Activated B cell treated with CpG ODN at 0.5 μM for 24 hours (primary cell): ENCODE data around the gene CD68. TPM values are rescaled to one million over a fixed set of nuclear protein-coding genes. Genes with fewer than 3 reads are reported as not detected.

Experiments used
- ATAC-seq: fragments of 200-7000 bp; cut with Tn5 transposase; one replicate; pipeline ENCODE4 v1.10.0; 2021; ENCODE audit warnings: low read depth, mild to moderate bottlenecking, moderate library complexity
- CTCF ChIA-PET: fragments of 350-600 bp; sonication (Branson Sonifier 250); formaldehyde crosslinking; loops from one replicate; lab custom pipeline; 2021; ENCODE audit warnings: antibody characterized with exemption; lab: Charles Lee
- POLR2A ChIA-PET: fragments of 350-600 bp; sonication (Branson Sonifier 250); formaldehyde crosslinking; loops from one replicate; lab custom pipeline; 2021; ENCODE audit warnings: antibody characterized with exemption; lab: Charles Lee
- DNase-seq: peaks from one replicate; pipeline ENCODE4 v3.0.0; 2022
- H3K27ac Mint-ChIP-seq: one replicate; pipeline ENCODE4 v1.8.0; 2020; ENCODE audit warnings: mixed read lengths
- H3K27me3 Mint-ChIP-seq: one replicate; pipeline ENCODE4 v1.8.0; 2021; ENCODE audit warnings: mixed read lengths
- H3K36me3 Mint-ChIP-seq: one replicate; pipeline ENCODE4 v1.8.0; 2021; ENCODE audit warnings: low read depth, mixed read lengths
- H3K4me1 Mint-ChIP-seq: one replicate; pipeline ENCODE4 v1.8.0; 2021; ENCODE audit warnings: mixed read lengths
- H3K4me3 Mint-ChIP-seq: one replicate; pipeline ENCODE4 v1.8.0; 2020; ENCODE audit warnings: mild to moderate bottlenecking, mixed read lengths
- H3K9me3 Mint-ChIP-seq: one replicate; pipeline ENCODE4 v1.8.0; 2020; ENCODE audit warnings: mixed read lengths
- CTCF ChIP-seq: fragments of 200-600 bp; IDR thresholded peaks from one replicate; pipeline ENCODE4 v1.8.0; 2022; ENCODE audit warnings: antibody characterized with exemption, mild to moderate bottlenecking
- intact Hi-C: fragments of 100-400 bp; cut with micrococcal nuclease; formaldehyde crosslinking; loops from one replicate; pipeline ENCODE4 v1.15.1; 2024
- total RNA-seq: library from RNA; stranded (reverse); gene quantifications from 2 replicates; pipeline ENCODE4 v1.2.3, GENCODE V29; 2022

CD68 gene
- total RNA-seq, 1 donor from 2014 or later: 7.2 TPM

- no peaks in the 10 kb centered on the region for H3K9me3 Mint-ChIP-seq
- TF ChIP-seq CTCF: no peak
- ATAC-seq (no peak), DNase-seq (no peak)
- H3K4me3 Mint-ChIP-seq: peak overlapping the region; percentile 19
- CTCF ChIA-PET: interaction anchor here (0.9 to 1.4 kb wide), 2 partner anchors 10 to 13 kb away, joined by 3 to 11 read pairs; no protein-coding TSS in a partner anchor
- POLR2A ChIA-PET: interaction anchor here (0.6 to 3.9 kb wide), 5 partner anchors 11 to 136 kb away, joined by 3 to 56 read pairs (median 12); partner anchors contain the start of genes MPDU1, POLR2A and SENP3
- intact Hi-C loops: no loop called here
- H3K27ac Mint-ChIP-seq: peak overlapping the region; percentile 90
- H3K4me1 Mint-ChIP-seq: peaks cover 62% of the 10 kb centered on the region
- H3K27me3 Mint-ChIP-seq: no peaks in the 10 kb centered on the region
- H3K36me3 Mint-ChIP-seq: peaks cover 9% of the 10 kb centered on the region
Measured at GRCh38 chr17:7550344-7550743, 29.1 kb upstream of the CD68 start.

DNA sequence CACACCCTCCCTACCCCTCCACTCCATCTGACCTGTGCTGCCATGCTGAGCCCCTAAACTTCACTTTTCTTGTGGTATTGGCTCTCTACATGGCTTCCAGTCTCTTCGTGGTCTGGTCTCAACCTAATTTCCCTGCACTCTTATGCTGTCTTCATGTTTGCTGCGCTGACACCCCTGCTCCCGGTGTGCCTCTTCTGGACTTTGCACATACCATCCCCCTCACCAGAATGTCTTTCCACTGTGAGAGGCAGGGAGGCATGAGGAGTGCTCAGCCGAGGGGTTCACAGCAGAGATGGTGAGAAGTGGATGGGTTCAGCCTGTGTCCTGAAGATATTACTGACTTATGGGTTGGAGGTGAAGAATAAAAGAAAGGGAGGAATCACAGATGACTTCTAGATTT lies 28.0 kb upstream of the CD68 start:
- Mint-ChIP-seq H3K4me1 (peaks cover 69% of the 10 kb centered on the region), H3K27ac (peak overlapping the region; percentile 81), H3K27me3 (no peaks in the 10 kb centered on the region), H3K4me3 (peak overlapping the region; percentile 20), H3K36me3 (peaks cover 9% of the 10 kb centered on the region), H3K9me3 (no peaks in the 10 kb centered on the region)
- CTCF ChIA-PET: interaction anchor here (1.2 to 2.3 kb wide), 4 partner anchors 9 to 122 kb away, joined by 3 to 15 read pairs (median 10); no protein-coding TSS in a partner anchor
- intact Hi-C loops: no loop called here
- ATAC-seq (no peak), DNase-seq (no peak)
- POLR2A ChIA-PET: interaction anchor here (0.6 to 2.9 kb wide), 10 partner anchors 10 to 239 kb away, joined by 5 to 26 read pairs (median 12); partner anchors contain the start of genes ACAP1, CD68, POLR2A and SENP3
- no peak for TF ChIP-seq CTCF

DNA sequence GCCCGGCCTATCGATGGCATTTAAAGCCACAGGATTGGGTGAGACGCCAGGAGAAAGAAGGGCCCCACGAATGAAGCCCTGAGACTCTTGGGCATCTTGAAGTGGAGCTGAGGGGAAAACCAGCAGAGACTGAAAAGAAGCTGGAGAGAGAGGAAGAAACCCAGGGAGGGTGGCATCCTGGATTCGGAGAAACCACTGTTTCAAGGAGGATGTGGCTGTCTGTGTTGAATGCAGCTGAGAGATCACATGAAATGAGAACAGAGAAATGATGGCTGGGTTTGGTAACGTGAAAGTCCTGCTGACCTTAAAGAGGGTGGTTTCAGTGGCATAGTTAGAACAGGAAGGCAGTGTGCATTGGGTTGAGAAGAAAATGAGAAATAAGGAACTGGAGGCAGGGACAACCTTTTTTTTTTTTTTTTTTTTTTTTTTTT lies 26.8 kb upstream of the CD68 start:
- no peak for TF ChIP-seq CTCF
- POLR2A ChIA-PET: interaction anchor here (0.5 to 2.9 kb wide), 23 partner anchors 8 to 913 kb away, joined by 3 to 26 read pairs (median 6); partner anchors contain the start of genes CD68, CTC1, MPDU1 and PHF23
- Mint-ChIP-seq H3K27ac (peak overlapping the region; percentile 81), H3K4me1 (peaks cover 71% of the 10 kb centered on the region), H3K9me3 (no peaks in the 10 kb centered on the region), H3K4me3 (peak overlapping the region; percentile 53), H3K27me3 (no peaks in the 10 kb centered on the region), H3K36me3 (peaks cover 9% of the 10 kb centered on the region)
- DNase-seq (no peak), ATAC-seq (peak; percentile 82)
- CTCF ChIA-PET: interaction anchor here (1.2 to 2.3 kb wide), 6 partner anchors 8 to 521 kb away, joined by 3 to 15 read pairs (median 6); partner anchors contain the start of gene SOX15
- intact Hi-C loops: loop anchor here (1.0 kb wide), 1 partner anchor 9 kb away; the partner anchor contains the start of gene SENP3

- H3K9me3 Mint-ChIP-seq: no peaks in the 10 kb centered on the region
- CTCF ChIA-PET: interaction anchor here (2.1 to 2.3 kb wide), 2 partner anchors 30 to 39 kb away, joined by 7 to 15 read pairs; no protein-coding TSS in a partner anchor
- peak overlapping the region; percentile 24 for H3K4me3 Mint-ChIP-seq
- no peak for TF ChIP-seq CTCF
- ATAC-seq (no peak), DNase-seq (no peak)
- H3K27ac Mint-ChIP-seq: peak overlapping the region; percentile 81
- POLR2A ChIA-PET: interaction anchor here (0.6 to 2.9 kb wide), 7 partner anchors 8 to 98 kb away, joined by 3 to 26 read pairs (median 7); partner anchors contain the start of genes MPDU1 and SENP3
- peaks cover 11% of the 10 kb centered on the region for H3K36me3 Mint-ChIP-seq
- intact Hi-C loops: no loop called here
- no peaks in the 10 kb centered on the region for H3K27me3 Mint-ChIP-seq
- H3K4me1 Mint-ChIP-seq: peaks cover 74% of the 10 kb centered on the region
Measured at GRCh38 chr17:7553356-7553755, 26.1 kb upstream of the CD68 start.

DNA sequence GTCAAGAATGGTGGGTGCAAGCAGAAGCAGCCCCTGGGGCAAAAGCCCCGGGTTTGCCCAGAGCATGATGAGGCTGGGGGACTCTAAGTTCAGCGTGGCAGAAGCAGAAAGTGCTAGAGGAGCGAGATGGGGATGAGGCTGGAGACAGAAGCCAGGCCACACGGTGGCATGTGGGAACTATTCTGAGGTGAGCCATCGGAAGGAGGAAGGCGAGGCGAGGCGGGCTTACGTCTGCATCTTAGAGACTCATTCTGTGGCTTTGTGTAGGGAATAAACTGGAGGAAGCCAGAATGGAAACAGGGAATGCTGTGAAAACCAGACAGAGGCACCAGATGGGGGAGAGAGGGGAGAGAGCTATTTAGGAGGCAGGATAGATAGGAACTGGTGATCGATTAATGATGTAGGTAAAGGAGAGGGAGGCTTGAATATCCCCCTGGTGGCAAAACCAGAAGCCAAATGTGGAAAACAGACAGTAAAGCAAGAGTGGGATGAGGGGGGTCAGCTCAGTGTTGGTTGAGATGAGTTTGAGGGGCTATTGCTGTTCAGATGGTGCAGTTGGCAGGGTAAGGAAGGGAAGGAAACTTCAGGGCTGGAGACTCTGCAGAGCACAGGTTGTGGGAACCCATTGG lies 24.0 kb upstream of the CD68 start:
- ChIA-PET CTCF (interaction anchor here (1.3 kb wide), 1 partner anchor 41 kb away, joined by 5 read pairs; no protein-coding TSS in a partner anchor), POLR2A (interaction anchor here (0.6 to 0.8 kb wide), 3 partner anchors 9 to 151 kb away, joined by 3 to 9 read pairs (median 6); partner anchors contain the start of genes MPDU1 and TMEM256)
- Mint-ChIP-seq H3K4me3 (no peak overlapping the region), H3K27me3 (no peaks in the 10 kb centered on the region), H3K4me1 (peaks cover 80% of the 10 kb centered on the region), H3K27ac (peak overlapping the region; percentile 79), H3K36me3 (peaks cover 7% of the 10 kb centered on the region), H3K9me3 (no peaks in the 10 kb centered on the region)
- no peak for TF ChIP-seq CTCF
- DNase-seq (no peak), ATAC-seq (no peak)
- intact Hi-C loops: no loop called here
